Smooth muscle cell (in vitro differentiated cells): ENCODE measurements around the gene FMN1. TPM values are rescaled to one million over a fixed set of nuclear protein-coding genes. Genes with fewer than 3 reads are reported as not detected.

Experiments
- DNase-seq: peaks from one replicate; lab custom pipeline; 2025; ENCODE audit not compliant: unreplicated experiment; lab: John Stamatoyannopoulos, UW
- H2AFZ ChIP-seq: fragments of 200-600 bp; sonication (generic); 2 replicates; pipeline ENCODE4 v1.6.0; 2016; ENCODE audit warnings: antibody characterized with exemption, low read depth, mild to moderate bottlenecking
- H3F3A ChIP-seq: fragments of 200-600 bp; sonication (generic); 2 replicates; pipeline ENCODE4 v1.6.0; 2017; ENCODE audit warnings: antibody characterized with exemption, low read depth
- H3K27ac ChIP-seq: fragments of 200-600 bp; sonication (generic); 2 replicates; pipeline ENCODE4 v1.5.1; 2016; ENCODE audit warnings: low read depth, mild to moderate bottlenecking
- H3K27me3 ChIP-seq: fragments of 200-600 bp; sonication (generic); 2 replicates; pipeline ENCODE4 v1.6.1; 2016; ENCODE audit warnings: low read depth, mild to moderate bottlenecking
- H3K36me3 ChIP-seq: fragments of 200-600 bp; sonication (generic); 2 replicates; pipeline ENCODE4 v1.5.1; 2016; ENCODE audit warnings: low read depth
- H3K4me1 ChIP-seq: fragments of 200-600 bp; sonication (generic); 2 replicates; pipeline ENCODE4 v1.5.1; 2016; ENCODE audit warnings: low read depth
- H3K4me2 ChIP-seq: fragments of 200-600 bp; sonication (generic); 2 replicates; pipeline ENCODE4 v1.6.0; 2016; ENCODE audit warnings: mild to moderate bottlenecking
- H3K4me3 ChIP-seq: fragments of 200-600 bp; sonication (generic); 2 replicates; pipeline ENCODE4 v1.5.1; 2016; ENCODE audit warnings: mild to moderate bottlenecking
- H3K79me2 ChIP-seq: fragments of 200-600 bp; sonication (generic); 2 replicates; pipeline ENCODE4 v1.6.0; 2016; ENCODE audit warnings: low read depth, mild to moderate bottlenecking
- H3K9ac ChIP-seq: fragments of 200-600 bp; sonication (generic); 2 replicates; pipeline ENCODE4 v1.6.0; 2016; ENCODE audit warnings: low read depth
- H3K9me3 ChIP-seq: fragments of 200-600 bp; sonication (generic); replicated peaks from 2 replicates; pipeline ENCODE4 v1.5.1; 2016; ENCODE audit warnings: low read depth
- H4K20me1 ChIP-seq: fragments of 200-600 bp; sonication (generic); 2 replicates; pipeline ENCODE4 v1.6.0; 2016; ENCODE audit warnings: low read depth
- WGBS: methylation state at CpG from one replicate; pipeline ENCODE4 v1.1.7; 2016; ENCODE audit warnings: low lambda C conversion rate; 5-methylcytosine and 5-hydroxymethylcytosine counted together
- polyA plus RNA-seq: library from polyadenylated mRNA; unstranded; fragments of >200 nt; fragmentation: Nextera tagmentation; extraction: Ambion mirVana; gene quantifications from 2 replicates; pipeline ENCODE4 v1.2.1, GENCODE V29; 2016
- total RNA-seq: library from RNA; depleted of rRNA; stranded (reverse); fragments of >200 nt; gene quantifications from 2 replicates; pipeline ENCODE4 v1.2.3, GENCODE V29; 2014
- TF ChIP-seq, protein P1 (sequence below): fragments of 200-600 bp; sonication (generic); IDR thresholded peaks from 2 replicates; pipeline ENCODE4 v1.5.1; 2017; ENCODE audit warnings: borderline replicate concordance, mild to moderate bottlenecking, antibody characterized with exemption; ENCODE audit not compliant: insufficient read depth, poor library complexity, severe bottlenecking

The FMN1 gene
- total and polyA plus RNA-seq, 2 experiments from 2014 or later = 0.08 to 4.0 TPM

- TF ChIP-seq, protein P1, sequence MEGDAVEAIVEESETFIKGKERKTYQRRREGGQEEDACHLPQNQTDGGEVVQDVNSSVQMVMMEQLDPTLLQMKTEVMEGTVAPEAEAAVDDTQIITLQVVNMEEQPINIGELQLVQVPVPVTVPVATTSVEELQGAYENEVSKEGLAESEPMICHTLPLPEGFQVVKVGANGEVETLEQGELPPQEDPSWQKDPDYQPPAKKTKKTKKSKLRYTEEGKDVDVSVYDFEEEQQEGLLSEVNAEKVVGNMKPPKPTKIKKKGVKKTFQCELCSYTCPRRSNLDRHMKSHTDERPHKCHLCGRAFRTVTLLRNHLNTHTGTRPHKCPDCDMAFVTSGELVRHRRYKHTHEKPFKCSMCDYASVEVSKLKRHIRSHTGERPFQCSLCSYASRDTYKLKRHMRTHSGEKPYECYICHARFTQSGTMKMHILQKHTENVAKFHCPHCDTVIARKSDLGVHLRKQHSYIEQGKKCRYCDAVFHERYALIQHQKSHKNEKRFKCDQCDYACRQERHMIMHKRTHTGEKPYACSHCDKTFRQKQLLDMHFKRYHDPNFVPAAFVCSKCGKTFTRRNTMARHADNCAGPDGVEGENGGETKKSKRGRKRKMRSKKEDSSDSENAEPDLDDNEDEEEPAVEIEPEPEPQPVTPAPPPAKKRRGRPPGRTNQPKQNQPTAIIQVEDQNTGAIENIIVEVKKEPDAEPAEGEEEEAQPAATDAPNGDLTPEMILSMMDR = no peak
- no peak overlapping the region for H3K27ac ChIP-seq
- no peak for DNase-seq
- no peaks in the 10 kb centered on the region for H4K20me1 ChIP-seq
- H3K36me3 ChIP-seq = no peaks in the 10 kb centered on the region
- H3K9ac ChIP-seq = no peak overlapping the region
- H3K79me2 ChIP-seq = no peaks in the 10 kb centered on the region
- H3K9me3 ChIP-seq = no peaks in the 10 kb centered on the region
- H3K27me3 ChIP-seq = no peaks in the 10 kb centered on the region
- 52% methylated on average over 3 of the region's 3 CpGs for WGBS
- H3K4me1 ChIP-seq = no peaks in the 10 kb centered on the region
- H3F3A ChIP-seq = no peaks in the 10 kb centered on the region
- no peak overlapping the region for H3K4me2 ChIP-seq
- H2AFZ ChIP-seq = no peak overlapping the region
- H3K4me3 ChIP-seq = no peak overlapping the region
These were observed 265.6 kb downstream of the FMN1 start for GRCh38 chr15:32928876-32929275.

- Histone ChIP-seq H3K9ac (no peak overlapping the region), H3K27me3 (no peaks in the 10 kb centered on the region), H3F3A (no peaks in the 10 kb centered on the region), H3K4me2 (no peak overlapping the region), H3K4me3 (no peak overlapping the region), H4K20me1 (no peaks in the 10 kb centered on the region), H3K36me3 (no peaks in the 10 kb centered on the region), H3K4me1 (no peaks in the 10 kb centered on the region), H2AFZ (no peak overlapping the region), H3K9me3 (no peaks in the 10 kb centered on the region), H3K27ac (no peak overlapping the region), H3K79me2 (no peaks in the 10 kb centered on the region)
- no peak for DNase-seq
- WGBS = 85% methylated on average over 4 of the region's 4 CpGs
- TF ChIP-seq, protein P1 = no peak
These were observed 267.4 kb downstream of the FMN1 start for GRCh38 chr15:32927124-32927523.

DNA sequence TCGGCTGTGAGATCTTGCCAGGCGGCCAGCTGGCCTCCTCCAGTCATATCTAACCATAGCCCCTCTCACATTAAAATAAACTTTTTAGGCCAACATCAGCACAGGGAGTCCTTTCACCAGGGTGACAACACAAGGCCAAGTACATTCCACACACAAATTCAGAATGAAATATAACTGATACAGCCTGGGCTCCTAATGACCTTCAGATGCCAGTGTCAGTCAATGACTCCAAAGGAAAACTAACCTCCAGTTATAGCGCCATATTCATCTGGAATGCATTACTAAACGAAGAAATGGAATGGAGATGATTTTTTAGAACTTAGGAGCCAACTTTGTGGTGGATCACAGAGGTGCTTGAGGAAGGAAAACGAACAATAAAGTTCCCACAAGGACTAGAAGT, 271.3 kb downstream of the FMN1 start:
- DNase-seq = no peak
- Histone ChIP-seq H3K4me3 (no peak overlapping the region), H3F3A (no peaks in the 10 kb centered on the region), H3K4me2 (no peak overlapping the region), H4K20me1 (no peaks in the 10 kb centered on the region), H3K9ac (no peak overlapping the region), H3K27me3 (no peaks in the 10 kb centered on the region), H3K9me3 (no peaks in the 10 kb centered on the region), H3K36me3 (no peaks in the 10 kb centered on the region), H3K27ac (no peak overlapping the region), H3K79me2 (no peaks in the 10 kb centered on the region), H3K4me1 (peaks cover 9% of the 10 kb centered on the region), H2AFZ (no peak overlapping the region)
- TF ChIP-seq, protein P1 = no peak
- 88% methylated on average over 5 of the region's 5 CpGs for WGBS

DNA sequence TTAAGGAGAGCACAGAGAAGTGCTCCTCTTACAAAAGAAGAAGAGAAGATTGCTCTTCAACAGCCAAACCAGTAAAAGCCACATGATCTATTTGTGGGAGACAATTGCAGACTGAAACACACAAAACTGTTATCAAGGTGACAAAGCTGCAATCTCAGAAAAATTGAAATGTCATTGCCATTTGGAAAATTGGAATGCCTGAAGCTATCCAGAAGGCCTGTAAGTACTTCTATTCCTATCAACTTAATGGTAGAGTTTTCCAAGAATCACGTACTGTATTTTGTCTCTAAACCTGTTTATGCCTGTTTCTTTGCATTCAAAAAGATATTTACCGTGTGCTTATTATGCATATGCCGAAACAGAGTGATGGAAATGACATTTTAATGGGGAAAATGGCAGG, 272.0 kb downstream of the FMN1 start:
- H3K4me1 ChIP-seq = peaks cover 11% of the 10 kb centered on the region
- H3K9ac ChIP-seq = no peak overlapping the region
- H3K4me2 ChIP-seq = no peak overlapping the region
- no peaks in the 10 kb centered on the region for H3F3A ChIP-seq
- TF ChIP-seq, protein P1 = no peak
- H3K36me3 ChIP-seq = no peaks in the 10 kb centered on the region
- no peaks in the 10 kb centered on the region for H3K79me2 ChIP-seq
- no peaks in the 10 kb centered on the region for H3K9me3 ChIP-seq
- H3K27ac ChIP-seq = no peak overlapping the region
- H3K4me3 ChIP-seq = no peak overlapping the region
- no peak for DNase-seq
- H4K20me1 ChIP-seq = no peaks in the 10 kb centered on the region
- WGBS = 69% methylated on average over 3 of the region's 3 CpGs
- no peak overlapping the region for H2AFZ ChIP-seq
- no peaks in the 10 kb centered on the region for H3K27me3 ChIP-seq
